ENCODE results near the gene CD80. TPM values are rescaled to one million over a fixed set of nuclear protein-coding genes. Genes with fewer than 3 reads are reported as not detected.

CD80 gene
- total RNA-seq, 4 donors from 2014 or later, result not detected

- no peak overlapping the region for H3K4me3 ChIP-seq (ENCODE audit: low read depth, poor library complexity, severe bottlenecking)
- TF ChIP-seq CTCF (IDR thresholded peaks at IDR 0.05), result no peak
- TF ChIP-seq POLR2A (IDR thresholded peaks at IDR 0.05), result no peak
- DNase-seq (ENCODE audit: low spot score in 2 of 2), result no peak
- intact Hi-C loops (cut with DNase I; ENCODE audit: low total_unique reads), result no loop called here
- WGBS, 2 donors, result 95 to 96% methylated on average over 4 of the region's 4 CpGs
Observed at GRCh38 chr3:119536757-119537156, 22.7 kb downstream of the CD80 start.

GRCh38 chr3:119534296-119534695, 25.1 kb downstream of the CD80 start:
- no peak for TF ChIP-seq POLR2A (IDR thresholded peaks at IDR 0.05)
- TF ChIP-seq CTCF (IDR thresholded peaks at IDR 0.05), result no peak
- H3K4me3 ChIP-seq (ENCODE audit: low read depth, poor library complexity, severe bottlenecking), result no peak overlapping the region
- intact Hi-C loops (cut with DNase I; ENCODE audit: low total_unique reads), result no loop called here
- no peak for DNase-seq (ENCODE audit: low spot score in 2 of 2)
- WGBS, 2 donors, result 82 to 95% methylated on average over 1 of the region's 1 CpG

- DNase-seq (ENCODE audit: low spot score in 2 of 2), result no peak
- TF ChIP-seq POLR2A (IDR thresholded peaks at IDR 0.05), result no peak
- no peak for TF ChIP-seq CTCF (IDR thresholded peaks at IDR 0.05)
- H3K4me3 ChIP-seq (ENCODE audit: low read depth, poor library complexity, severe bottlenecking), result no peak overlapping the region
- WGBS, 2 donors, result 75 to 86% methylated on average over 4 of the region's 4 CpGs
- intact Hi-C loops (cut with DNase I; ENCODE audit: low total_unique reads), result no loop called here
Observed at GRCh38 chr3:119531151-119531550, 28.3 kb downstream of the CD80 start.

GRCh38 chr3:119530456-119530855, 29.0 kb downstream of the CD80 start:
- intact Hi-C loops (cut with DNase I; ENCODE audit: low total_unique reads), result no loop called here
- WGBS, 2 donors, result 57 to 66% methylated on average over 2 of the region's 2 CpGs
- TF ChIP-seq POLR2A (IDR thresholded peaks at IDR 0.05), result no peak
- no peak for TF ChIP-seq CTCF (IDR thresholded peaks at IDR 0.05)
- no peak for DNase-seq (ENCODE audit: low spot score in 2 of 2)
- no peak overlapping the region for H3K4me3 ChIP-seq (ENCODE audit: low read depth, poor library complexity, severe bottlenecking)

- intact Hi-C loops (cut with DNase I; ENCODE audit: low total_unique reads), result no loop called here
- TF ChIP-seq CTCF (IDR thresholded peaks at IDR 0.05) (no peak), POLR2A (IDR thresholded peaks at IDR 0.05) (no peak)
Observed at GRCh38 chr3:119529883-119530282, 29.5 kb downstream of the CD80 start.

GRCh38 chr3:119527714-119528113, 31.7 kb downstream of the CD80 start:
- DNase-seq (ENCODE audit: low spot score in 2 of 2), result no peak
- TF ChIP-seq CTCF (IDR thresholded peaks at IDR 0.05) (no peak), POLR2A (IDR thresholded peaks at IDR 0.05) (no peak)
- H3K4me3 ChIP-seq (ENCODE audit: low read depth, poor library complexity, severe bottlenecking), result no peak overlapping the region
- intact Hi-C loops (cut with DNase I; ENCODE audit: low total_unique reads), result no loop called here
- 97 to 98% methylated on average over 5 of the region's 5 CpGs for WGBS, 2 donors

More at GRCh38 chr3:119529883-119530282, 29.5 kb downstream of the CD80 start:
- H3K4me3 ChIP-seq (ENCODE audit: low read depth, poor library complexity, severe bottlenecking), result no peak overlapping the region
- DNase-seq (ENCODE audit: low spot score in 2 of 2), result no peak
